ENCODE results near the gene S100P.

S100P gene

DNA sequence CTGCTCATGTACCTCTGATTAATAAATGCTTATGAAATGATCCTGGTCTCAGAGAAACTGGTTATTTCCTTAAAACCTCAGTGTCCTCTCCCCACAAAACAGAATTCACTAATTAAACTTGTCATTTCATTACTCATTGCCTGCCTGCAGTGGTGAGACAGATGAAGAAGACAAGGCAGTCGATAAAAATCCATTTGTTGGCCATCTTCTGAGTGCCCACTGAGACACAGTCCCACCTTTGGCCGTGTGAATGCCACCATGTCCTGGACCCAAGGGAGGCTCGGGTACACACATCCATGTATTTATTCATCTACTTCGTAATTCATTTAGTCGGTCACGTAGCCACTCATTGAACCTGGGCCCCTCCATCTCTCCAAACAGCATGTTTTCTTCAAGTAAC, 3.5 kb downstream of the S100P start:
- DNase-seq (ENCODE audit: low spot score) = no peak

DNA sequence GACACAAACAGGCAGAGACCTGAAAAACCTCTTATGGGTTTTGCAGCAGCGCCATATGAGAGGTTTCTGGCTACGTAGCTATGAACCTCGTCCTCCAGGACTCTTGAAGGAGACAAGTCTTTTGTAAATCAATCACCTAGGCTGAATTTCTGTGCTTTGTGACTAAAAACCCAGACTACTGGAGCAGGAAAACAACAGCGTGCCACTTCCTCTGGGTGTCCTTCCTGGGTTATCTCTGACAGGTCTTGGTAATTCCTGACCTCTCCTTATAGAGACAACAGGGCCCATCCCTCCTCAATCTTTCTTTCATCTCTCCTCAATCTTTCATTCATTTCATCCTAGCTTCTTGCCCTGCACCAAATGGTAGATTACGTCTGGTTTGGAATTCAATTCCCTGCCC, 5.7 kb downstream of the S100P start:
- DNase-seq (ENCODE audit: low spot score) = no peak

- no peak for DNase-seq (ENCODE audit: low spot score)
Observed at GRCh38 chr4:6699903-6700302, 6.2 kb downstream of the S100P start.

- DNase-seq (ENCODE audit: low spot score) = peak; percentile 57
Observed at GRCh38 chr4:6701371-6701770, 7.7 kb downstream of the S100P start.

- no peak for DNase-seq (ENCODE audit: low spot score)
Observed at GRCh38 chr4:6702761-6703160, 9.1 kb downstream of the S100P start.

DNA sequence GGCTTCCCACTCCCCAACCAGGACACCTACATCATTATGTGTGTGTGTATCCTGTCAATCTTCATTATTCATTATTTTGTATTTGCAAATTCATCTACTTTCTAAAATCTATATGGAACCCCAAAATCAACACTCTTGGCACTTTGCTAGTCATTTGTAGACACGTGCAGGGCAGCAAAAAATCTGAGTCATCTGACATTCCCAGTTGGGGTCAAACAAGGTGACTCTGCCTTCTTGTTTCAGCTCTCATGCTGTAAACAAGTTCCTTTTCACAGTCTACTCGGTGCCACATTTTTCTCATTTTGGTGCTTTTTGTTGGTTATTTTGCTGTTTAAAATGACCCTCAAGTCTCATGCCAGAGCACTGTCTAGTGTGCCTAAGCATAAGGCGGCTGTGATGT, 10.1 kb downstream of the S100P start:
- peak; percentile 62 for DNase-seq (ENCODE audit: low spot score)

DNA sequence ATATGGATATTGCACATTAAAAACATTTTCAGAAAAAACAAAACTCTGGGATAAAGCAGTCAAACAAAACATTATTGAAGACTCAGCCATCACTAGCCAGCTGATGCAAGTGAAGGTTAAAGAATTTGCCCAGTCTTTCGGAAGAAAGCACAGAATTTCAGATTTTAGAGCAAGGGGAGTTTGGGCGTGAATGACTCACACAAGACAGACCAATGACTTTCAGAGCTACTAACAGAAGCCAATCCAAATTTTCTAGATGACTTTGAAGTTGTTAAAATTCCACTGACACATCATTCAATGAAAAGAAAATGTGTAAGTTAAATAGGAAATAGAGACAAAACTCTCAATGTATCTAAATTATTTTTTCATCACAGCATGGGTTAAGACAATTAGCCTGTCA, 12.0 kb downstream of the S100P start:
- DNase-seq (ENCODE audit: low spot score) = no peak

GRCh38 chr4:6706173-6706572, 12.5 kb downstream of the S100P start:
- no peak for DNase-seq (ENCODE audit: low spot score)

GRCh38 chr4:6709230-6710114, 15.8 kb downstream of the S100P start, which contains the start of gene MRFAP1L1:
Gene MRFAP1L1, minus strand, starts transcription at chr4:6709865. Its CDS starts 236 bp downstream, at chr4:6709629.
- peak; percentile 97 for DNase-seq (ENCODE audit: low spot score)

GRCh38 chr4:6710282-6710681, 16.6 kb downstream of the S100P start:
- DNase-seq (ENCODE audit: low spot score) = no peak

DNA sequence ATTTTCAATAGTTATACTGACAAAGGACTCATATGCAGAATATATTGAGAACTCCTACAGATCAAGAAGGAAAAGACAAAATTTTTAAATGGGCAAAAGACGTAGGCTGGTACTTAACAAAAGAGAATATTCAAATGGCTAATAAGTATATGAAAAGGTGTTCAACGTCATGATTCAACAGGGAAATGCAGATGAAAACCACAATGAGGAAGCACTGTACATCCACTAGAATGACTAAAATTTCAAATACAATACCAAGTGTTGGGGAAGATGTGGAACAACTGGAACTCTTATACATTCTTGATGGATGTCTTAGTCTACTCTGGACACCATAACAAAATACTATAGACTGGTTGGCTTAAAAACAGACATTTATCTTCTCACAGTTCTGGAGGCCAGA, 17.3 kb downstream of the S100P start:
- DNase-seq (ENCODE audit: low spot score) = no peak

DNA sequence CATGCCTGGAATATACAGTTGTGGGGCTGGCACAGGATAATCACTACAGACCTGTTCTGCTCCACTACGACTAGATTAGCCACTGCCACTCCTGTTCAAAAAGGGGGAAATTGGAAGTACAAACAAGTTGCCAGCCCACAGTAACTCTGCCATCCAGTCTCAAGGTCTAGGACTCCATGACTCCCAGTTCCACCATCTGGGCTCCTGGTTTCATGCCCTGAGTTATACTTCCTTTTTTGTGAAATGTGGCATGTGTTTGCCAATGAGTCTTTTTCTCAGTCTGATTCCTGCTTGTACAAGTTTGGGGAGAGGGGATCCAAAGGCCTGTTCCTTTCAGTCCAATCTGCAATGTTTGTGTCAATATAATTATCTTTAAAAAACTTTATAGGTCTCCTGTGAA, 21.3 kb downstream of the S100P start:
- no peak for DNase-seq (ENCODE audit: low spot score)

DNA sequence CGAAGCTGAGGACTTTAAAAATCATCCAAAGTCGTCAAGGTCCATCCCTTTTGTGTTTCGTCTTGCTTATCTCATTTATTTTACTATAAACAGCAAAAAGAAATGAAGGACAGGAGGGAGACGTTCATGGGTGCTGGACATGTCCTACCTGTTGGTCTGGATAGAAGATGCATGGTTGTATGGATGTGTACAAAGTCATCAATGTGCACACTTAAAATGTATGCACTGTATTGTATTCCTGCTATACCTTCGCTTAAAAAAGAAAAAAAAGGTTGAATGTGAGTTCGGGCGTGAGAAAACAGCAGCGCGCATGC, 22.0 kb downstream of the S100P start:
- no peak for DNase-seq (ENCODE audit: low spot score)

- DNase-seq (ENCODE audit: low spot score) = peak; percentile 94
Observed at GRCh38 chr4:6716018-6716911, 22.6 kb downstream of the S100P start, which contains the start of gene BLOC1S4. Gene BLOC1S4, plus strand, starts transcription at chr4:6716174. Its CDS starts 36 bp downstream, at chr4:6716210.

GRCh38 chr4:6716958-6717655, 23.4 kb downstream of the S100P start:
- DNase-seq (ENCODE audit: low spot score) = no peak

- no peak for DNase-seq (ENCODE audit: low spot score)
Observed at GRCh38 chr4:6718932-6719610, 25.4 kb downstream of the S100P start.

DNA sequence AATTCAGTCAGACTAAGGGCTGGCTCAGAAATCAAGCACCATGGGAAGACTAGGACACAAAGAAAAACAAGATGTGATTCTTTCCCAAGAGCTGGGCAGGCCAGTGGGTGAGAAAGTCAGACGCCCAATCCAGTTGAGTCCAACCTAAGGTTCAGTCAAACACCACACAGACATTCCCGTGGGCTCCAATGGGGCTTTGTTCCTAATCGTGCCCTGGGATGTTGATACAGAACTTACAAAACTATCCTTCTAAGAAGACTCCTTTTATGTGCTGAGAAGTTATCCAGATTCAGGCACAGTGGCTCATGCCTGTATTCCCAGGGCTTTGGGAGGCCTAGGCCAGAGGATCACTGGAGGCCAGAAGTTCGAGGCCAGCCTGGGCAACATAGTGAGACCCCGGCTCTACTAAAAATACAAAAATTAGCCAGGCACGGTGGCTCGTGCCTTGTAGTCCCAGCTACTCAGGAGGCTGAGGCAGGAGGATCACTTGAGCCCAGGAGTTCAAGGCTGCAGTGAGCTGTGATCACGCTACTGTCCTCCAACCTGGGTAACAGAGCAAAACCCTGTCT, 26.0 kb downstream of the S100P start:
- DNase-seq (ENCODE audit: low spot score) = no peak

- peak; percentile 85 for DNase-seq (ENCODE audit: low spot score)
Observed at GRCh38 chr4:6720202-6720699, 26.6 kb downstream of the S100P start.

DNA sequence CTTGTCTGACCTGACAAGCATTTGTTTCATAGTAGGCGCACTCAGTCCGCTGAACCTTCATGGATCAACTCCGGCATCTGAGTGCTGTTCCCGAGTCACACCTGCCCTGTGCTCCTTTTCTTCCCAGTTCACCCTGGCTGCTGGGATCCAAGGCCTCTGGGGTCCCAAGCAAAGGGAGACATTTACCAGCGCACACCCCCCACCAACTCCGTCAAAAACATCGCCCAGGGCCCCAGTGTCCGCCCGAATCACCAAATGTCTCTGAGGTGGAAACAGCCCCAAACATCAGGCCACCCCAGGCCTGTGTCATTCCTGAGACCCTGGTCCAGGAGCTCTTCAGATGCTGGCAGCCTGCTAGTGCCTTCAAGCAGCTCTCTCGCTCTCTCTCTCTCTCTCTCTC, 27.4 kb downstream of the S100P start:
- no peak for DNase-seq (ENCODE audit: low spot score)

DNA sequence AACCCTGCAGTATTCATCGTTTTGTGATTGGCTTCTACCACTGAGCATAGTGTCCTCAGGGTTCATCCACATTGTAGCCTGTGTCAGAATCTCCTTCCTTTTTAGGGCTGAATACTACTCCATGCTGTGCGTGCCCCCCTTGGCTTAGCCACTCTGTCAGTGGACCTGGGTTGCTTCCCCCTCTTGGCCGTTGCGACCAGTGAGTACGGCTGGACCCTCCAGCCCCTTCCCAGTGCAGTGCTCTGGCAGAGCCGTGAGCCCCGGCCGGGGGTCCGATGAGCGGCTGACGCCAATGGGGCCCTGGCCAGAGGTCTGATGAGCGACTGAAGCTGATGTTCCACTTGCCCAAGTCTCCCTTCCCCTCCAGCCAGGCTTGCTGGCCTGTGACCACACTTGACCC, 29.2 kb downstream of the S100P start:
- no peak for DNase-seq (ENCODE audit: low spot score)

DNA sequence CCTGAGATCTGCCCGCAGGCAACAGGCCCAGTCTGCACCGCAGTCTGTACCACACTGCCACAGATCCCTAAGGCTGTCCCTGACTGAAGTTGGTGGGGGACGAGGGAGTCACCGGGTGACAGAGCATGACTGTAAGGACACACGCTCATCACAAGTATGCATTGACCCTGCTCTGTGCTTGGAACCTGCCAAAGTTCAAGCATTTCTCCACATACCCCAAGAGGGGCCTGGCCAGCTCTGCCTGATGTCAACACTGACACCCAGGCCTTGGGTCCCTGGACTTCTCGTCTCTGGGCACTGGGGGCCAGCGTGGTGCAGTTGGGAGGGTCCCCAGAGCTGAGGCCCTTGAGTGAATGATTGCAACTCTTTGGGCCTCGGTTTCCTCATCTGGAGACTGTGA, 30.2 kb downstream of the S100P start:
- no peak for DNase-seq (ENCODE audit: low spot score)

All from hematopoietic multipotent progenitor cell treated with erythropoietin and hydrocortisone succinate and interleukin-3 and kit ligand, for 15 days (in vitro differentiated cells).